B cell (primary cell): ENCODE results near the gene ZNF100. TPM values are rescaled to one million over a fixed set of nuclear protein-coding genes. Genes with fewer than 3 reads are reported as not detected.
"Not testable (repeated sequence)": the region's sequence is repeated elsewhere in the genome, so short reads cannot be mapped to it uniquely, and the experiment has no call there.

Experiments used
- ATAC-seq: fragments of 200-7000 bp; cut with Tn5 transposase; one replicate; pipeline ENCODE4 v1.10.0; 2021; ENCODE audit warnings: low read depth, mild to moderate bottlenecking, moderate number of reproducible peaks, moderate library complexity
- CTCF ChIA-PET: fragments of 350-600 bp; sonication (Branson Sonifier 250); formaldehyde crosslinking; loops from one replicate; lab custom pipeline; 2021; ENCODE audit warnings: antibody characterized with exemption, inconsistent platforms; lab: Charles Lee
- POLR2A ChIA-PET: fragments of 350-600 bp; sonication (Branson Sonifier 250); formaldehyde crosslinking; loops from one replicate; lab custom pipeline; 2021; ENCODE audit warnings: antibody characterized with exemption; lab: Charles Lee
- DNase-seq: peaks from one replicate; pipeline ENCODE4 v3.0.0; 2013
- H2AFZ ChIP-seq: 2 replicates; pipeline ENCODE4 v1.6.1; 2012; ENCODE audit warnings: mild to moderate bottlenecking, low read depth, low read length; ENCODE audit not compliant: insufficient read depth, poor library complexity, severe bottlenecking
- H3K27ac ChIP-seq, 2 donors: 1 replicate in 1 of 2; 2 replicates in 1 of 2; pipeline ENCODE4 v1.5.1; 2012 to 2013; ENCODE audit warnings: low read length in 2 of 2, mild to moderate bottlenecking in 2 of 2, moderate library complexity in 1 of 2
- H3K27me3 ChIP-seq, 4 experiments: fragments of 200-600 bp in 1 of 4; sonication (generic) in 1 of 4; replicated peaks in 1 of 4; 1 replicate in 2 of 4; 2 replicates in 2 of 4; pipeline versions ENCODE4 v1.6.1 to v1.7.0; 2013 to 2016; ENCODE audit warnings: low read length in 3 of 4, mild to moderate bottlenecking in 2 of 4, mixed read lengths in 1 of 4, moderate library complexity in 1 of 4; ENCODE audit not compliant: insufficient read depth in 4 of 4, control insufficient read depth in 3 of 4; ENCODE audit errors: control extremely low read depth in 1 of 4
- H3K36me3 ChIP-seq, 2 experiments: replicated peaks in 1 of 2; 1 replicate in 1 of 2; 2 replicates in 1 of 2; pipeline versions ENCODE4 v1.6.1 to v1.7.1; 2013; ENCODE audit warnings: low read length in 1 of 2; ENCODE audit not compliant: insufficient read depth in 2 of 2, control insufficient read depth in 1 of 2; ENCODE audit errors: control extremely low read depth in 1 of 2, extremely low read depth in 1 of 2
- H3K4me1 ChIP-seq, 2 donors: fragments of 200-600 bp in 1 of 2; sonication (generic) in 1 of 2; 1 replicate in 1 of 2; 2 replicates in 1 of 2; pipeline versions ENCODE4 v1.5.1 to v1.6.1; 2013 to 2017; ENCODE audit warnings: low read length in 2 of 2; ENCODE audit not compliant: control insufficient read depth in 2 of 2, insufficient read depth in 2 of 2
- H3K4me2 ChIP-seq: replicated peaks from 2 replicates; pipeline ENCODE3; 2012; ENCODE audit warnings: mild to moderate bottlenecking, low read depth, low read length; ENCODE audit not compliant: poor library complexity, severe bottlenecking
- H3K4me3 ChIP-seq, 5 experiments: fragments of 200-600 bp in 1 of 5; sonication (generic) in 1 of 5; 1 replicate in 3 of 5; 2 replicates in 2 of 5; pipeline versions ENCODE4 v1.5.1 to v1.7.0; 2011 to 2016; ENCODE audit warnings: low read length in 4 of 5, mild to moderate bottlenecking in 4 of 5, low read depth in 2 of 5, control low read depth in 1 of 5, moderate library complexity in 1 of 5; ENCODE audit not compliant: insufficient read depth in 1 of 5; ENCODE audit errors: control extremely low read depth in 1 of 5, extremely low read depth in 1 of 5
- H3K79me2 ChIP-seq: fragments of 200-600 bp; sonication (generic); one replicate; pipeline ENCODE4 v1.6.0; 2016; ENCODE audit warnings: low read length; ENCODE audit not compliant: control insufficient read depth, insufficient read depth
- H3K9ac ChIP-seq: fragments of 200-600 bp; sonication (generic); 2 replicates; pipeline ENCODE4 v1.6.1; 2017; ENCODE audit warnings: mild to moderate bottlenecking, low read length, moderate library complexity
- H3K9me3 ChIP-seq, 3 donors: one replicate each; pipeline versions ENCODE4 v1.6.1 to v1.7.1; 2013; ENCODE audit warnings: low read length in 2 of 3; ENCODE audit not compliant: control insufficient read depth in 2 of 3, insufficient read depth in 1 of 3; ENCODE audit errors: control extremely low read depth in 1 of 3
- H4K20me1 ChIP-seq: 2 replicates; pipeline ENCODE4 v1.6.0; 2012; ENCODE audit warnings: mild to moderate bottlenecking, low read length; ENCODE audit not compliant: insufficient read depth, control insufficient read depth, poor library complexity, severe bottlenecking
- H3K27ac Mint-ChIP-seq: one replicate; pipeline ENCODE4 v1.8.0; 2021; ENCODE audit warnings: mixed read lengths
- H3K27me3 Mint-ChIP-seq: one replicate; pipeline ENCODE4 v1.8.0; 2021; ENCODE audit warnings: mixed read lengths
- H3K4me1 Mint-ChIP-seq: one replicate; pipeline ENCODE4 v1.8.0; 2021; ENCODE audit warnings: mixed read lengths
- H3K4me3 Mint-ChIP-seq: one replicate; pipeline ENCODE4 v1.8.0; 2021; ENCODE audit warnings: mixed read lengths
- H3K9me3 Mint-ChIP-seq: one replicate; pipeline ENCODE4 v1.8.0; 2022; ENCODE audit warnings: mixed read lengths; ENCODE audit not compliant: insufficient read depth
- CTCF ChIP-seq: fragments of 200-600 bp; IDR thresholded peaks from one replicate; pipeline ENCODE4 v1.8.0; 2022; ENCODE audit warnings: antibody characterized with exemption, mild to moderate bottlenecking
- EZH2 ChIP-seq: IDR thresholded peaks from 2 replicates; pipeline ENCODE4 v1.6.1; 2012; ENCODE audit warnings: borderline replicate concordance, low read depth, mild to moderate bottlenecking, moderate library complexity, low read length; ENCODE audit not compliant: insufficient read depth, poor library complexity, severe bottlenecking
- WGBS: methylation state at CpG from one replicate; pipeline ENCODE4 v1.1.5; 2013; ENCODE audit warnings: missing lambda C conversion rate; ENCODE audit not compliant: insufficient coverage; 5-methylcytosine and 5-hydroxymethylcytosine counted together
- intact Hi-C: fragments of 100-400 bp; cut with micrococcal nuclease; formaldehyde crosslinking; loops from one replicate; pipeline ENCODE4 v1.10.0; 2022
- polyA minus RNA-seq: library from RNA; depleted of rRNA, polyadenylated mRNA; stranded (reverse); fragments of >200 nt; gene quantifications from 2 replicates; pipeline ENCODE4 v1.2.3, GENCODE V29; 2012
- polyA plus RNA-seq: library from polyadenylated mRNA; depleted of rRNA; stranded (reverse); fragments of >200 nt; gene quantifications from 2 replicates; pipeline ENCODE4 v1.2.3, GENCODE V29; 2012
- total RNA-seq, 2 donors: library from RNA; stranded (reverse); fragments of 120-200 nt in 1 of 2; gene quantifications; 1 replicate in 1 of 2; 2 replicates in 1 of 2; pipeline versions ENCODE4 v1.2.3 to v1.2.4, GENCODE V29; 2013 to 2022

Gene ZNF100
- total RNA-seq (16.0 and 21.6 TPM in 2 replicates), polyA plus RNA-seq (2.9 and 5.5 TPM in 2 replicates), polyA minus RNA-seq (3.3 and 9.8 TPM in 2 replicates)
- 39.2 TPM for total RNA-seq (2013)

GRCh38 chr19:21767065-21767800 lies at the start of gene ZNF100:
ZNF100 (minus strand) TSS chr19:21767579; CDS start chr19:21767429, 150 bp downstream.
- Mint-ChIP-seq H3K27ac (peak within 1 kb of the TSS; percentile 90), H3K4me1 (peaks cover 17% of the 10 kb centered on the region), H3K4me3 (peak within 1 kb of the TSS; percentile 96), H3K27me3 (no peaks in the 10 kb centered on the region), H3K9me3 (no peaks in the 10 kb centered on the region)
- peak; percentile 97 for ATAC-seq
- Histone ChIP-seq H3K27ac (peak within 1 kb of the TSS; percentile 82 to 90), H4K20me1 (no peaks in the 10 kb centered on the region), H3K9ac (peak within 1 kb of the TSS; percentile 83), H3K4me1 (peaks cover 9 to 10% of the 10 kb centered on the region in 2 donors), H2AFZ (peak within 1 kb of the TSS; percentile 83), H3K4me2 (peak within 1 kb of the TSS; percentile 79), H3K79me2 (peaks cover 45% of the 10 kb centered on the region), H3K36me3 (peaks cover 4 to 25% of the 10 kb centered on the region in 2 experiments), H3K4me3 (peak within 1 kb of the TSS; percentile 77 to 91 (median 79)), H3K9me3 (no peaks in the 10 kb centered on the region), H3K27me3 (no peaks in the 10 kb centered on the region)
- DNase-seq = peak; percentile 89
- ChIA-PET POLR2A (interaction anchor here (0.7 to 1.3 kb wide), 5 partner anchors 68 to 1715 kb away, joined by 3 to 7 read pairs (median 4); partner anchors contain the start of genes ZNF43, ZNF431 and ZNF708), CTCF (interaction anchor here (0.6 to 1.8 kb wide), 4 partner anchors 7 to 84 kb away, joined by 3 to 6 read pairs (median 4); partner anchors contain the start of gene ZNF43)
- intact Hi-C loops = loop anchor here (1.0 to 10.0 kb wide), 6 partner anchors 69 to 1998 kb away; partner anchors contain the start of genes ZNF429, ZNF43, ZNF431 and ZNF493
- no peak for TF ChIP-seq EZH2
- under 1% methylated on average over 35 of the region's 35 CpGs for WGBS

GRCh38 chr19:21812448-21812847 lies 45.1 kb upstream of the ZNF100 start:
- H4K20me1 ChIP-seq = no peaks in the 10 kb centered on the region
- H3K79me2 ChIP-seq = no peaks in the 10 kb centered on the region
- ATAC-seq = no peak
- no peaks in the 10 kb centered on the region for H3K27me3 Mint-ChIP-seq
- H3K9ac ChIP-seq = no peak overlapping the region
- H3K9me3 ChIP-seq = peaks cover 34 to 78% (median 48%) of the 10 kb centered on the region in 3 donors
- H2AFZ ChIP-seq = no peak overlapping the region
- no peak overlapping the region for H3K27ac ChIP-seq
- POLR2A ChIA-PET = no interaction called here
- no CpG with 5 or more reads among the region's 4 CpGs for WGBS
- no peak for TF ChIP-seq EZH2
- TF ChIP-seq CTCF = no peak
- no peak overlapping the region for H3K4me3 Mint-ChIP-seq
- H3K4me2 ChIP-seq = no peak overlapping the region
- H3K4me3 ChIP-seq = no peak overlapping the region
- H3K36me3 ChIP-seq = peaks cover 32 to 73% of the 10 kb centered on the region in 2 experiments
- CTCF ChIA-PET = no interaction called here
- intact Hi-C loops = no loop called here
- no peaks in the 10 kb centered on the region for H3K27me3 ChIP-seq
- peaks cover 18% of the 10 kb centered on the region for H3K9me3 Mint-ChIP-seq
- DNase-seq = no peak
- H3K4me1 Mint-ChIP-seq = no peaks in the 10 kb centered on the region
- no peaks in the 10 kb centered on the region for H3K4me1 ChIP-seq
- no peak overlapping the region for H3K27ac Mint-ChIP-seq

GRCh38 chr19:21808400-21809000 lies 41.1 kb upstream of the ZNF100 start:
- H3K27me3 ChIP-seq, H2AFZ ChIP-seq, ATAC-seq, H3K27me3 Mint-ChIP-seq, DNase-seq, H3K27ac ChIP-seq, H3K27ac Mint-ChIP-seq, H3K4me1 ChIP-seq, H3K4me1 Mint-ChIP-seq, intact Hi-C loops, H3K4me3 Mint-ChIP-seq, POLR2A ChIA-PET, H3K79me2 ChIP-seq, H3K4me2 ChIP-seq, H4K20me1 ChIP-seq: not testable (repeated sequence)
- CTCF ChIA-PET = interaction anchor here (1.1 kb wide), 1 partner anchor 43 kb away, joined by 3 read pairs; no protein-coding TSS in a partner anchor
- peaks cover 25 to 85% (median 44%) of the 10 kb centered on the region in 3 donors for H3K9me3 ChIP-seq
- WGBS = no CpG with 5 or more reads among the region's 3 CpGs
- peak overlapping the region; percentile 2 for H3K9ac ChIP-seq
- H3K9me3 Mint-ChIP-seq = peaks cover 25% of the 10 kb centered on the region
- H3K36me3 ChIP-seq = peaks cover 20 to 40% of the 10 kb centered on the region in 2 experiments
- peak overlapping the region in 1 of 5 experiments; percentile 31 for H3K4me3 ChIP-seq
